Duodenal mucosa (tissue), 2 donors: ENCODE measurements around the gene CMTM5.
"Not testable (repeated sequence)": the region's sequence is repeated elsewhere in the genome, so short reads cannot be mapped to it uniquely, and the experiment has no call there.

Experiments used
- H3K27ac ChIP-seq: one replicate; pipeline ENCODE4 v1.7.0; 2013; ENCODE audit warnings: low read depth, low read length
- H3K27me3 ChIP-seq, 2 donors: one replicate each; pipeline ENCODE4 v1.7.0; 2013; ENCODE audit warnings: low read length in 2 of 2, control low read depth in 1 of 2; ENCODE audit not compliant: insufficient read depth in 2 of 2, control insufficient read depth in 1 of 2
- H3K36me3 ChIP-seq, 2 donors: one replicate each; pipeline ENCODE4 v1.7.0; 2013; ENCODE audit warnings: low read length in 2 of 2, control low read depth in 1 of 2; ENCODE audit not compliant: insufficient read depth in 2 of 2, control insufficient read depth in 1 of 2
- H3K4me1 ChIP-seq, 2 donors: one replicate each; pipeline ENCODE4 v1.7.0; 2013; ENCODE audit warnings: low read length in 2 of 2, control low read depth in 1 of 2; ENCODE audit not compliant: insufficient read depth in 2 of 2, control insufficient read depth in 1 of 2
- H3K4me3 ChIP-seq, 2 donors: one replicate each; pipeline ENCODE4 v1.7.0; 2013; ENCODE audit warnings: low read length in 2 of 2, low read depth in 1 of 2
- H3K9ac ChIP-seq, 2 donors: one replicate each; pipeline ENCODE4 v1.7.0; 2013; ENCODE audit warnings: low read length in 2 of 2, low read depth in 1 of 2
- H3K9me3 ChIP-seq, 2 donors: one replicate each; pipeline ENCODE4 v1.7.0; 2013; ENCODE audit warnings: low read length in 2 of 2, control low read depth in 1 of 2; ENCODE audit not compliant: control insufficient read depth in 1 of 2

CMTM5 gene

DNA sequence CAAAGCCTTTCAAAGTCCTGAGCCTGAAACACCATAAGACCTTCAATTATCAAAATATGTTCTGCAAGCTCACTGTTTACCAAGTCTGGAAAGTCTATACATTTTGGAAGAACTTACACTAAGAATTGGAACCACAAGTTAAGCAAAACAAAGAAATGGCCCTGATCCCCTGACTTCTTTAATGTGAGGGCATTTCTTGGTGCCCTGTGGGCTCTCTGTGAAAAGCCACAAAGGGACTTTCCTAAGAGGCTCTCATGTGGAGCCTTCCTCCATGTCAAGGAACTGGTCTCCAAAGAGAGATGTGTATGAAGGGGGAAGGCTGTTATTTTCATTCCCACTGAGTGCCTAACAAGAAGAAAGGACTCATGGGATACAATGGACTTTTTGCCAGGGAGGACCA lies 44.7 kb downstream of the CMTM5 start:
- H3K27ac ChIP-seq: no peak overlapping the region

DNA sequence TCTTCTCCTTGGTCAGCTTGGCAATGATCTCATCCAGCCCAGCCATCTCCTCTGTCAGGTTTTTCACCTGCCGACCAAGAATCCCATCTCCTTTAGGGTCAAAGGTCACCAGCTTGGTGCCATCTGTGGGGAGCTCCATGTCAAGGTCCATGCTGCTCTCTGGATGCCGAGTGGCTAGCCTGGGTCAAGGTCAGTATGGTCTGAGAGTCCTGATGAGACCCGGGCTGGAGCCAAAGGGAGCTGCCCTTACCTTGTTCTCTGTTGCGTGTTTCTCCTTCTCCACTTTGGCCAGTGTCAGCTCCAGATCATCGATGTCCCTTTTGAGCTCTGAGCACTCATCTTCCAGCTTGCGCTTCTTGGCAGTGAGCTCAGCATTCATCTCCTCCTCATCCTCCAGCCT lies 46.8 kb downstream of the CMTM5 start:
- no peaks in the 10 kb centered on the region for H3K27me3 ChIP-seq
- no peaks in the 10 kb centered on the region for H3K36me3 ChIP-seq
- H3K9me3 ChIP-seq: no peaks in the 10 kb centered on the region
- no peak overlapping the region for H3K4me3 ChIP-seq
- no peaks in the 10 kb centered on the region for H3K4me1 ChIP-seq
- H3K27ac ChIP-seq: no peak overlapping the region
- no peak overlapping the region for H3K9ac ChIP-seq

More for the DNA sequence above, 44.7 kb downstream of the CMTM5 start:
- no peaks in the 10 kb centered on the region for H3K36me3 ChIP-seq
- H3K4me3 ChIP-seq: no peak overlapping the region
- H3K27me3 ChIP-seq: no peaks in the 10 kb centered on the region
- no peaks in the 10 kb centered on the region for H3K9me3 ChIP-seq
- no peak overlapping the region for H3K9ac ChIP-seq
- no peaks in the 10 kb centered on the region for H3K4me1 ChIP-seq

DNA sequence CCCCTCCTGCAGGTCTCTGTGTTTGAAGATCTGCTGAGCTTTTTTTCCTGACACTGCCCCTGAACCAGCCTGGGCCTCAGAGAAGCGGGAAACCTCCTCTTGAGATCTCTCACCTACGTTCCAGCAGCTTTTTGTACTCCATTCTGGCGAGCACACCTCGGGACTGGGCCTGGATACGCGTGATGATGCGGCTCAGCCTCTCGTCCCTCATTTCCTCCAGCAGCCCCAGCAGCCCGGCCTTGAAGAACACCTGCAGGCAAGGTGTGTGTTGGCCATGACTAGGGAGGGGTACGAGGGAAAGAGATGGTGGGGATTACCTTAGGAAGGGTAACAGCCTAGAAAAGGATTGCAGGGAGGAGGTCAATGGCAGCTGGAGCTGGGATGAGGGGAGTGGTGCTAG lies 48.3 kb downstream of the CMTM5 start:
- H3K9ac ChIP-seq: no peak overlapping the region
- no peak overlapping the region for H3K27ac ChIP-seq
- no peak overlapping the region for H3K4me3 ChIP-seq
- no peaks in the 10 kb centered on the region for H3K9me3 ChIP-seq
- no peaks in the 10 kb centered on the region for H3K27me3 ChIP-seq
- H3K4me1 ChIP-seq: no peaks in the 10 kb centered on the region
- H3K36me3 ChIP-seq: no peaks in the 10 kb centered on the region

DNA sequence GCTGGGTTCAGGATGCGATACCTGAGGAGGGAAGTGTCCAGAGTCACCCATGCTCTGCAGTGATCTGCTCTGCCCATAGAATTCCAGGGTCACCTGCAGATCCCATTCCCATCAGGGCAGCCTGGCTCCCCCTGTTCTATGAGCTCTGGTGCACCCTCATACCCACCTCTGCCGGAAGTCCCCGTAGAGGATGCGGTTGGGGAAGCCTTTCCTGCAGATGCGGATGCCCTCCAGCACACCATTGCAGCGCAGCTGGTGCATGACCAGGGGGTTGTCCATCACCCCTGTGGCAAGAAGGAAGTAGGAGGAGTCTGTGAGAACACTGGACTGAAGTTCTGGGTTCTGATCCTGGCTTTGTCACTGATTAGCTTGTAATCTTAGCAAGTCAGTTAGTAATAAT lies 49.0 kb downstream of the CMTM5 start:
- not testable (repeated sequence) for H3K27ac ChIP-seq, H3K4me1 ChIP-seq, H3K9me3 ChIP-seq, H3K9ac ChIP-seq, H3K4me3 ChIP-seq, H3K36me3 ChIP-seq, H3K27me3 ChIP-seq

DNA sequence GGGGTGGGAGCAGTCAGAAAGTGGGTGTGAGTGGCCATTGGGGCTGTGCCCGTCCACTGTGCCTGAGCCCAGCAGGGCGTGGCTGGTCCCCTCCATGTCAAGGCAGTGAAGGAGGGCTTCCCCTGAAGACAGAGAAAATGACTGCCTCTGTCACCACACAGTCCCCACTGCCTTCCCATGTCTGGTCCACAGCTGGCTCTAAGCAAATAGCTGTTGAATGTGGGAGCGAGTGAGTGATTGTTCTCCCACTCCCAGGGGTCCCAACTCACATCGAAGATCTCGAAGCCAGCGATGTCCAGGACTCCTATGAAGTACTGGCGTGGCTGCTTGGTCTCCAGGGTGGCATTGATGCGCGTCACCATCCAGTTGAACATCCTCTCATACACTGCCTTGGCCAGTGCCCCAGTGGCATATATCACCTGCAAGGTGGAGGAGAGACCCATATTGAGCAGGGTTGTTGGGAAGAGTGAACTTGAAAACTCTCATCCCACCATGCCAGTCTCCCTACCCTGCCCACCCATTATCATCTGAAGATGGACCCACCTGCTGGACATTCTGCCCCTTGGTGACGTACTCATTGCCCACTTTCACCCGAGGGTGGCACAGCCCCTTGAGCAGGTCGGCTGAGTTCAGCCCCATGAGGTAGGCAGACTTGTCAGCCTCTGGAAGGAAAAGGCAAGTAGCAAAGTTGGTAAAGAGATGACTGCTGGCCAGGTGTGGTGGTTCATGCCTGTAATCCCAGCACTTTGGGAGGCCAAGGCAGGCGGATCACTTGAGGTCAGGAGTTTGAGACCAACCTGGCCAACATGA lies 52.0 kb downstream of the CMTM5 start:
- H3K27ac ChIP-seq: no peak overlapping the region
- no peak overlapping the region for H3K9ac ChIP-seq
- H3K4me3 ChIP-seq: no peak overlapping the region
- no peaks in the 10 kb centered on the region for H3K27me3 ChIP-seq
- H3K9me3 ChIP-seq: no peaks in the 10 kb centered on the region
- H3K36me3 ChIP-seq: no peaks in the 10 kb centered on the region
- no peaks in the 10 kb centered on the region for H3K4me1 ChIP-seq
